Activated T-helper 1 cell treated with anti-CD3 and anti-CD28 coated beads, Interleukin-2, amount 50 U/mL, for 16 hours (primary cell): ENCODE results near the gene HOXB7.

Experiments
- DNase-seq, 2 donors: peaks; one replicate each; pipeline ENCODE4 v3.0.0-alpha.2; 2020; ENCODE audit warnings: low read depth in 1 of 2, low spot score in 1 of 2

The HOXB7 gene

DNA sequence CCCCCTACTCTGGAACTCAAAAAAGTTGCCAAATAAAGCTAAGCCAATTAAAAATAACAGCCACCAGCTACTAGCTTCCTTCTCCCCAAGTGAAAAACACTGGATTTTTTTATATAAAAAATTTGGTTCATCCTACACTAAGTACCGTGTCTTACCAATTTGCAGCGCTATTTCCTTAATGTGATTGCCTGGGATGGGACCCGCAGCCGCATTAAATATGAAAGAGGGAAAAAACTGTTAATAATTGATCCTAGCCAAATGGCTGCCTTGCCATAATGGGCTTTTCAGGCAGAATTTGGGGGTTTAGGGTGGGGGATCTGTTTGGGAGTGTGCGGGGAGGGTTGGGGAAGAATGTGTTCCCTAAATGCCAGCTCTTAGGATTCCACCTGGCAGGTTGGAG is 13.3 kb upstream of the HOXB7 start:
- no peak for DNase-seq

DNA sequence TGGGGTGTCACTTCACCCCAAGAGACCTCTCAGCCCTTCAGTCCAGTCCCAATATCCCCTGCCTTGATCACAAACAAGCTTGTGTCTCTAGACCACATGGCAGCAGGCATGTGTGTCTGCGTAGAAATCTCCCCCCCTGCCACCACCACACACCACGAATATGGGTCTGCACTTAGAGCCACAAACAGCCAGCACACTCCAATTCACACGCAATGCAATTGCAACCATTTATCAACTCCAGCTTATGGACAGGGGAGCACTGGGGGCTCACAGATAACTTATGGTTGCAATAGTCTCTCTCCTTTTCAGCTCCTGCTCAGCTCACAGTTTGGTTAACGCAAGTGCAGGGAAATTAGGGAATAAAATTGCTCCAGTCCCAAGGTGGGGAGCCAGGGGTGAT is 12.8 kb upstream of the HOXB7 start:
- DNase-seq: no peak

DNA sequence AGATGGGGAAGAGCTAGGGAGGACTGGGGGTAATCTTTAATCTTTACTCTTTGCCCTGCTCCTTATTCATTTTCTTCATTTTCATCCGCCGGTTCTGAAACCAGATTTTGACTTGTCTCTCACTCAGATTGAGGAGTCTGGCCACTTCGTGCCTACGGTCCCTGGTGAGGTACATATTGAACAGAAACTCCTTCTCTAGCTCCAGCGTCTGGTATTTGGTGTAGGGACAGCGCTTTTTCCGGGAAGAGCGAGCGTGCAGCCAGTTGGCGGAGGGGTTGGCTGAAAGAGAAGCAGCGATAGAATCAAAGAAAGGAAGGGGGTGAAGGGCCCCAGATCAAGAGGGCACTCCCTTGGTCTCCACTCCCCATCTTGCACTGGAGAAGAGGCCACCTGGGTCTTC is 12.0 kb upstream of the HOXB7 start:
- DNase-seq: no peak

GRCh38 chr17:48621410-48622392 is 10.9 kb upstream of the HOXB7 start:
- no peak for DNase-seq

DNA sequence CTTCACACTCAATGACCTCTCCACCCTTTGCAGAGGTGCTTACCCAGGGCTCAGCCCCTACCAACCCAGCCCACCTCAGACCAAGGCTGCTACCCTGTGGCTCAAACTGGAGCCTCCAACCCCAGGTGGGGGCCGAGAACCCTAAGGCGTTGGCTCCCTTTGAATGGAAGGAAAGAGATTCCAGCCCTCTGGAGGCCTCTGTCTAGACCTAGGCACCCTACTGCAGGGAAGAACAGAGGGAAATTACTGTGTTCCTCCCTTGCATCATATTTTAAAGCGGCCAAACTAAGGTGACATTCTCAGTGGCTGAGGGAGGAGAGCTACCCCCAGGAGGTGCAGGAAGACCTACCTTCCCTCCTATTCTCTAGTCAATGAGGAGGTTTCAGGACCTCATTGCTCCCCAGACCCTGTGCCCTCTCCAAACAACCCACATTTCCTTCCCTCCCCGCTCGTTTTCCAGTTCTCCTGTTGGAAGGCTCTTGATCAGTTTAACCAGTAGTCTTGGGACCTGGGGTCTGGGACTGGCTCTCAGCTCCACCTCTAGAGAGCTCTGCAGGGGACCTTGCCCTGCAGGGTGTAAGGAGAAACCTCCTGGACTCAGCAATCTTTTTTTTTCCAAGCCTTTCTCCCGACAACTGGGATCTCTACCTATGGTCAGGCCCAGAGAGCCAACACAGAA is 9.8 kb upstream of the HOXB7 start:
- DNase-seq: no peak

DNA sequence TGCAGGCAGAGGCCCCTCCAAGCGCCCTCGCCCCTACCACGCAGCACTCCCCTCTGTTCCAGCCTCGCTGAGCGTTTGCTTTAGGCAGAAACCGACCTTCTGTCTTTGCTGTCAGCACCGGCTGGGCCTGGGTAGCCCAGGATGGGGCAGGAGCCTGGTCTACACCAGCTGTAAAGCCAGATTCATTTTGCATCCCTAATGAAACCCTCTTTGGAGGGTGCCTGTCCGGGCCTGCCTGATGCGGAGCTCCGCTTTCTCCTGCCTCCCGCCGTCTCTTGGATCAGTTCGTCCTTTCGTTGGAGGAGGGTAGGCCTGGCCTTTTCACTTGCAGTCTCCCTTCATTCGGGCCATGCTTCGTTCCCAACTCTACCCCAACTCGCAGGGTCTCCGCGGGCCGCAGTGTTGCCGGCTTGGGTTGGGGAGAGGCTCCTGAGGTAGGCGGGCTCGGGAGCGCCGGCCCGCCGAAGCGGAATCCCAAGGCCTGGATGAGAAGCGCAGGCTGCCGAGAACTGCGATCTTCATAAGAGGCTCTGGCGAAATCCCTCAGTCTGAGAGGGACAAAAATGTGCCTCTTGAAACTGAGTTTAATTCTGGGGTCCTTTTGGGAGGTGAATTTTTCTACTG is 9.1 kb upstream of the HOXB7 start:
- DNase-seq: no peak

- peak; percentile 71 to 76 for DNase-seq
These were observed 7.6 kb upstream of the HOXB7 start for GRCh38 chr17:48618256-48618896.

GRCh38 chr17:48617471-48618255 is 6.8 kb upstream of the HOXB7 start:
- DNase-seq: no peak

- DNase-seq: no peak
These were observed 6.1 kb upstream of the HOXB7 start for GRCh38 chr17:48616717-48617470.

GRCh38 chr17:48615963-48616716 is 5.3 kb upstream of the HOXB7 start:
- DNase-seq: no peak

DNA sequence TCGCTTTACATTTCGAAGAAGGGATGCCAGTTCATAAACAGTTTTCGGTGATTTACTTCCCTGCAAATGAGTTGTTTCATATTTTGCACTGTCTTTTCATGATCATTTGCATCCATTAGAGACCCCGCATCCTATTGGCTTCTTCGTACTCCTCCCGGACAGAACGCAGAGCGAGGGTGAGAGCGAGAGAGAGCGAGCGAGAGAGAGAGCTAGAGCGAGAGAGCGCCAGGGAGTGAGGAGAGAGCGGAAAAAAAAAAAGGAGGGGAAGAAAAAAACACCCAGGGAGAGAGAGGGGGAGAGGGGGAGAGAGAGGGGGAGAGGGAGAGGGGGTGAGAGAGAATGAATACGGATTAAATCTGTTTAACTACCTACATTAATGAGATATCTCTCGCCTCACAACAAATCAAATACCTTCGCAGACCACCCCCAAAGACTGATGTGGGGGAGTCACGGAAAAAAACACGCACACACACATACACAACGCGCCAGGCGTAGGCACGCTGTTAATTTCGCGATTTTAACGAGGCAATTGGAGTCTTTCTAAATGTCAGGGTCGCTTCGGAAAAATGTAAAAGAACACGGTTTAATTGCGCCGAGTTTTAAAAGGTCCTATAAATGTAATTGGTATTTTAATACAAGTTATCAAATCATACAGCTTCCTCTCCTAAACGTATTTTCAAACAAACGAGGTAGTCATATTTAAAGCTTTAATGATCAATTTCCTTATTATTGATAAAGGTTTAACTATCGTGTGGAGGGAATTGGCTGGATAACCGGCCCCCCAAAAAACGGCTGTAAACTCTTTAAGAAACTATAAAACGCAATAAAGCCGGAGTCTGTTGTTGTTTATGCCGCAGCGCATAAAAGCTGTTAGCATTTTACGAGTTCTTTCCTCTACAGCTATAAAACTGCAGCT is 4.5 kb upstream of the HOXB7 start, which contains the start of gene HOXB8:
HOXB8 (minus strand) TSS at position 246 of the 916 bp plus-strand sequence. CDS start 588 bp downstream, outside the sequence.
- no peak for DNase-seq

GRCh38 chr17:48613862-48614694 is 3.3 kb upstream of the HOXB7 start:
- DNase-seq: no peak

DNA sequence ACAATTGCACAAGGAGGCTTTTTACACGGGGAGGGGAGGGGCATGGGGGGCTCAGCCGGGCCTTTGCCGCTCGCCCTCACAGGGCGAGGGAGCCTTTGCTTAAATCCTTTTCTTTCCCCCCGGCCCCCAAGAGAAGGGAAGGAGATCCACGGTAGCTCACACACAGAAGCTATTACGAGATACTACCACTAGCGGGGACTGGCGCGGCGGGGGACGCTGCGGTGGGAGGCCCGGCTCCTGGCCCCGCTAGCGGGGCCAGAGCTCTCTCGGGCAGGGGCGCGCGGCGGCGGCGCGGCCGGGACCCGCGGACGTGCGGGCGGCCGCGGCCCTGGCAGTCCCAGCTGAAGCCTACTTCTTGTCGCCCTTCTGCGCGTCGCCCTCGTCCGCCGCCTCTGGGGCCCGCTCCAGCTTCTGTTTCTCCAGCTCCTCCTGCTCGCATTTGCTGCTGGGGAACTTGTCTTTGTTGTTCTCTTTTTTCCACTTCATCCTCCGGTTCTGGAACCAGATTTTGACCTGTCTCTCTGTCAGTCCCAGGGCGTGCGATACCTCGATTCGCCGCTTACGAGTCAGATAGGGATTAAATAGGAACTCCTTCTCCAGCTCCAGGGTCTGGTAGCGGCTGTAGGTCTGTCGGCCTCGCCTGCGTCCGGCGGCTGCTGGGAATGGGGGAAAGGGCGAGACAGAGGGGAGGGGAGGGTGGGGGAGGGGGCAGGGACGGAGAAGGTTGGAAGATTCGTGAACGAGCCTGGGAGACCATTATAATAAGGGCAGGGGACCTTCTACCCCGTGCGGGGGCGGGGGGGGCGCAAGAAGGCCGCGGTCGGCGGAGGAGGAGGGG is 2.3 kb upstream of the HOXB7 start:
- no peak for DNase-seq

DNA sequence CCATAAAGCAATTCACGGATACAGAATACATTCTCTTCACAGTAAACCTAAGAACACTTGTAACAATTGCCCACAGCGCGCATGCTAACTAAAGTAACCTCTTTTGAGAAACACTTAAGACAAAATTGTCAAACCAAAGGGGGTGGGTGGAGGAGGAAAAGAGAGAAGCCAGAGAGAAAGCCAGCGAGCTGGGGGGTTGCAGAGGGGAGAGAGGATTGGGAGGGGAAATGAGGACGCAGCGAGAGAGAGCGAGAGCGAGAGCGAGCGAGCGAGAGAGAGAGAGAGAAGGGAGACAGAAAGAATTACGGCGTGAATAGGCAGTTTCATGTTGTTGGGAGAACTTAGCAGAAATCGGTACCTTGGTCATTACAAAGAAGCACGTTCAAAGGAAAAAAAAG is 1.6 kb upstream of the HOXB7 start:
- no peak for DNase-seq

DNA sequence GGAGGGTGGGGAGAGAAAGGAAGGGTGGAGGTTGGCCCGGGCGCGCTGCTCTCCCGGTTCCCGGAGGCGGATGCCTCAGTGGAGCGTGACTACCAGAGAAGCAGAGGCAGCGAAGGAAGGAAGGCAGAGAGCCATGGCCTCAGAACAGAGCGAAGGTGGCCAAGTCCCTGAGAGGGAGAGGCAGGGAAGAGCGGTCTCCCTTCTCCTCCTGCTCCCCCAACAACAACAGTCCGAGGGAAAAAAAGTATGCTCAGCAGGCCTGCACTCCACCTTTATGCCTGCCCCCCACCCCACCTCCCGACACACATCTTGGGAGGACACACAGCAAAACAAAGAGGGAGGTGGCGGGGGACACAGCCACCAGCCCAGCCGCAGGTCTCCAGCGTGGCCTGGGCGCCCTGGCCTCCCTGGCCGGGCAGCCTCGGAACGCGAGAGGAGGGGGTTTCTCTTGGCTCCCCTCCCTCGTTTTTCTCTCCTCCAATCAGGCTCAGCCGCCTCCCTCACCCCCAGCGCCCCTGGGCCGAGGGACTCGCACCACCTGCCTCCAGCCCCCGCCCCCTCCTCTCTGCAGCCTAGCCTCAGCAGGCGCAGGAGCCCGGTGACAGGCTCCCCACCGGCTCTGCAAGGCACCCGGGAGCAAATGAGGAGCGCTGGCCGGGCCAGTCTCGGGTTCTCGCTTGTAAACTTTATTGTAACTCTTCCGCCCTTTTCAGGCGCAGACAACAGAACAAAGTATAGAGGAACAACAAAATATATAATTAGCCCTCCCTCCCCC is 1.1 kb upstream of the HOXB7 start:
- no peak for DNase-seq
